ENCODE results near the gene PLEKHM3.

Gene PLEKHM3

DNA sequence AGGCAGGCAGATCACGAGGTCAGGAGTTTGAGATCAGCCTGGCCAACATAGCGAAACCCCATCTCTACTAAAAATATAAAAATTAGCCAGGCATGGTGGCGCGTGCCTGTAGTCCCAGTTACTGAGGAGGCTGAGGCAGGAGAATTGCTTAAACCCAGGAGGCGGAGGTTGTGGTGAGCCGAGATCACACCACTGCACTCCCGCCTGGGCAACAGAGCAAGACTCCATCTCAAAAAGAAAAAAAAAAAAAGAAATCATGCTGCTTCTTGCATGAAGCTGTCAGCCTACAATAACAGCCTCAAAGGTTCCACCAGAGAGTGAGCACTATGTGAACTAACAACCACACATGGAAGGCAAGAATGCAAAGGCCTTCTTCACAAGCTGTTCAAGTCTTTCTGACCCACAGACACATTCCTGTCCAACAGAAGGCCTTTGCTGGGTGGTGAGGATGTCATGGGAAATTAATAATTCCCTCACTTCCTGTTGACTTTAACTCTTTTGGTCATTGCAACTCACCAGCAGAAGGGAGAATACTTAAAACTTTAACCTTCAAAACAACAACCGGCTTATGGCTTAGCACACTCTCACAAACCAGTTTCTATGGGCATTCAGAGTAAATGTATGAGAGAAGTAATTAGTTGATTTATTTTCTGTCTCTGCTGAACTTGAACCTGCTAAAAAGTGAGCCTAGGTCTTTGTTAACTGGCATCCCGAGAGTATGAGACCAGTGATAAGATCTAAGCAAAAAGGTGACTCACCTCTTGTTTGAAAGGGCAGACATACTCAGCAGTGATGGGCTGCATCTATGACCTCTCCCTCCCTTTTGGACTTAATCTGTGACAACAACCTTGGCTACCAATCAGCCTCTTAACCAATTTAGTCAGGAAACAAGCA lies 11.8 kb downstream of the PLEKHM3 start (continued):
- no peak for TF ChIP-seq ZSCAN16 (tag by site-specific recombination; IDR thresholded peaks at IDR 0.05)
- no peak for TF ChIP-seq ZNF544 (tag by site-specific recombination; IDR thresholded peaks at IDR 0.05)
- no peak for TF ChIP-seq ZNF132 (tag by site-specific recombination; IDR thresholded peaks at IDR 0.05; ENCODE audit: borderline replicate concordance)
- no peak for TF ChIP-seq KLF7 (tag by site-specific recombination; IDR thresholded peaks at IDR 0.05; ENCODE audit: borderline replicate concordance)
- TF ChIP-seq, protein P1, sequence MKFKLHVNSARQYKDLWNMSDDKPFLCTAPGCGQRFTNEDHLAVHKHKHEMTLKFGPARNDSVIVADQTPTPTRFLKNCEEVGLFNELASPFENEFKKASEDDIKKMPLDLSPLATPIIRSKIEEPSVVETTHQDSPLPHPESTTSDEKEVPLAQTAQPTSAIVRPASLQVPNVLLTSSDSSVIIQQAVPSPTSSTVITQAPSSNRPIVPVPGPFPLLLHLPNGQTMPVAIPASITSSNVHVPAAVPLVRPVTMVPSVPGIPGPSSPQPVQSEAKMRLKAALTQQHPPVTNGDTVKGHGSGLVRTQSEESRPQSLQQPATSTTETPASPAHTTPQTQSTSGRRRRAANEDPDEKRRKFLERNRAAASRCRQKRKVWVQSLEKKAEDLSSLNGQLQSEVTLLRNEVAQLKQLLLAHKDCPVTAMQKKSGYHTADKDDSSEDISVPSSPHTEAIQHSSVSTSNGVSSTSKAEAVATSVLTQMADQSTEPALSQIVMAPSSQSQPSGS (tag by site-specific recombination; IDR thresholded peaks at IDR 0.05; ENCODE audit: low read depth) = no peak
- no peak for TF ChIP-seq ZNF747 (tag by site-specific recombination; IDR thresholded peaks at IDR 0.05)
- no peak for TF ChIP-seq ZNF785 (tag by site-specific recombination; IDR thresholded peaks at IDR 0.05)
- TF ChIP-seq ZNF19 (tag by site-specific recombination; IDR thresholded peaks at IDR 0.05; ENCODE audit: low read depth) = no peak
- no peak for TF ChIP-seq ZNF211 (tag by site-specific recombination; IDR thresholded peaks at IDR 0.05; ENCODE audit: low read depth)
- no peak for TF ChIP-seq ZNF626 (tag by site-specific recombination; IDR thresholded peaks at IDR 0.05)
- TF ChIP-seq, protein P2, sequence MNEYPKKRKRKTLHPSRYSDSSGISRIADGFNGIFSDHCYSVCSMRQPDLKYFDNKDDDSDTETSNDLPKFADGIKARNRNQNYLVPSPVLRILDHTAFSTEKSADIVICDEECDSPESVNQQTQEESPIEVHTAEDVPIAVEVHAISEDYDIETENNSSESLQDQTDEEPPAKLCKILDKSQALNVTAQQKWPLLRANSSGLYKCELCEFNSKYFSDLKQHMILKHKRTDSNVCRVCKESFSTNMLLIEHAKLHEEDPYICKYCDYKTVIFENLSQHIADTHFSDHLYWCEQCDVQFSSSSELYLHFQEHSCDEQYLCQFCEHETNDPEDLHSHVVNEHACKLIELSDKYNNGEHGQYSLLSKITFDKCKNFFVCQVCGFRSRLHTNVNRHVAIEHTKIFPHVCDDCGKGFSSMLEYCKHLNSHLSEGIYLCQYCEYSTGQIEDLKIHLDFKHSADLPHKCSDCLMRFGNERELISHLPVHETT (tag by site-specific recombination; IDR thresholded peaks at IDR 0.05) = no peak
- TF ChIP-seq, protein P3, sequence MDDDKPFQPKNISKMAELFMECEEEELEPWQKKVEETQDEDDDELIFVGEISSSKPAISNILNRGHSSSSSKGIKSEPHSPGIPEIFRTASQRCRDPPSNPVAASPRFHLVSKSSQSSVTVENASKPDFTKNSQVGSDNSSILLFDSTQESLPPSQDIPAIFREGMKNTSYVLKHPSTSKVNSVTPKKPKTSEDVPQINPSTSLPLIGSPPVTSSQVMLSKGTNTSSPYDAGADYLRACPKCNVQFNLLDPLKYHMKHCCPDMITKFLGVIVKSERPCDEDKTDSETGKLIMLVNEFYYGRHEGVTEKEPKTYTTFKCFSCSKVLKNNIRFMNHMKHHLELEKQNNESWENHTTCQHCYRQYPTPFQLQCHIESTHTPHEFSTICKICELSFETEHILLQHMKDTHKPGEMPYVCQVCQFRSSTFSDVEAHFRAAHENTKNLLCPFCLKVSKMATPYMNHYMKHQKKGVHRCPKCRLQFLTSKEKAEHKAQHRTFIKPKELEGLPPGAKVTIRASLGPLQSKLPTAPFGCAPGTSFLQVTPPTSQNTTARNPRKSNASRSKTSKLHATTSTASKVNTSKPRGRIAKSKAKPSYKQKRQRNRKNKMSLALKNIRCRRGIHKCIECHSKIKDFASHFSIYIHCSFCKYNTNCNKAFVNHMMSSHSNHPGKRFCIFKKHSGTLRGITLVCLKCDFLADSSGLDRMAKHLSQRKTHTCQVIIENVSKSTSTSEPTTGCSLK (tag by site-specific recombination; IDR thresholded peaks at IDR 0.05) = no peak
- TF ChIP-seq ZNF221 (tag by site-specific recombination; IDR thresholded peaks at IDR 0.05; ENCODE audit: borderline replicate concordance) = no peak
- TF ChIP-seq, protein P4, sequence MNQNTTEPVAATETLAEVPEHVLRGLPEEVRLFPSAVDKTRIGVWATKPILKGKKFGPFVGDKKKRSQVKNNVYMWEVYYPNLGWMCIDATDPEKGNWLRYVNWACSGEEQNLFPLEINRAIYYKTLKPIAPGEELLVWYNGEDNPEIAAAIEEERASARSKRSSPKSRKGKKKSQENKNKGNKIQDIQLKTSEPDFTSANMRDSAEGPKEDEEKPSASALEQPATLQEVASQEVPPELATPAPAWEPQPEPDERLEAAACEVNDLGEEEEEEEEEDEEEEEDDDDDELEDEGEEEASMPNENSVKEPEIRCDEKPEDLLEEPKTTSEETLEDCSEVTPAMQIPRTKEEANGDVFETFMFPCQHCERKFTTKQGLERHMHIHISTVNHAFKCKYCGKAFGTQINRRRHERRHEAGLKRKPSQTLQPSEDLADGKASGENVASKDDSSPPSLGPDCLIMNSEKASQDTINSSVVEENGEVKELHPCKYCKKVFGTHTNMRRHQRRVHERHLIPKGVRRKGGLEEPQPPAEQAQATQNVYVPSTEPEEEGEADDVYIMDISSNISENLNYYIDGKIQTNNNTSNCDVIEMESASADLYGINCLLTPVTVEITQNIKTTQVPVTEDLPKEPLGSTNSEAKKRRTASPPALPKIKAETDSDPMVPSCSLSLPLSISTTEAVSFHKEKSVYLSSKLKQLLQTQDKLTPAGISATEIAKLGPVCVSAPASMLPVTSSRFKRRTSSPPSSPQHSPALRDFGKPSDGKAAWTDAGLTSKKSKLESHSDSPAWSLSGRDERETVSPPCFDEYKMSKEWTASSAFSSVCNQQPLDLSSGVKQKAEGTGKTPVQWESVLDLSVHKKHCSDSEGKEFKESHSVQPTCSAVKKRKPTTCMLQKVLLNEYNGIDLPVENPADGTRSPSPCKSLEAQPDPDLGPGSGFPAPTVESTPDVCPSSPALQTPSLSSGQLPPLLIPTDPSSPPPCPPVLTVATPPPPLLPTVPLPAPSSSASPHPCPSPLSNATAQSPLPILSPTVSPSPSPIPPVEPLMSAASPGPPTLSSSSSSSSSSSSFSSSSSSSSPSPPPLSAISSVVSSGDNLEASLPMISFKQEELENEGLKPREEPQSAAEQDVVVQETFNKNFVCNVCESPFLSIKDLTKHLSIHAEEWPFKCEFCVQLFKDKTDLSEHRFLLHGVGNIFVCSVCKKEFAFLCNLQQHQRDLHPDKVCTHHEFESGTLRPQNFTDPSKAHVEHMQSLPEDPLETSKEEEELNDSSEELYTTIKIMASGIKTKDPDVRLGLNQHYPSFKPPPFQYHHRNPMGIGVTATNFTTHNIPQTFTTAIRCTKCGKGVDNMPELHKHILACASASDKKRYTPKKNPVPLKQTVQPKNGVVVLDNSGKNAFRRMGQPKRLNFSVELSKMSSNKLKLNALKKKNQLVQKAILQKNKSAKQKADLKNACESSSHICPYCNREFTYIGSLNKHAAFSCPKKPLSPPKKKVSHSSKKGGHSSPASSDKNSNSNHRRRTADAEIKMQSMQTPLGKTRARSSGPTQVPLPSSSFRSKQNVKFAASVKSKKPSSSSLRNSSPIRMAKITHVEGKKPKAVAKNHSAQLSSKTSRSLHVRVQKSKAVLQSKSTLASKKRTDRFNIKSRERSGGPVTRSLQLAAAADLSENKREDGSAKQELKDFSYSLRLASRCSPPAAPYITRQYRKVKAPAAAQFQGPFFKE (tag by site-specific recombination; IDR thresholded peaks at IDR 0.05; ENCODE audit: borderline replicate concordance) = no peak
- TF ChIP-seq ZNF202 (tag by site-specific recombination; IDR thresholded peaks at IDR 0.05; ENCODE audit: borderline replicate concordance) = no peak
- TF ChIP-seq ZNF10 (tag by site-specific recombination; IDR thresholded peaks at IDR 0.05) = no peak
- TF ChIP-seq ZNF791 (tag by site-specific recombination; IDR thresholded peaks at IDR 0.05) = no peak
- TF ChIP-seq BCL11B (tag by site-specific recombination; IDR thresholded peaks at IDR 0.05; ENCODE audit: low read depth) = no peak
- TF ChIP-seq ZNF600 (tag by site-specific recombination; IDR thresholded peaks at IDR 0.05) = no peak
- TF ChIP-seq, protein P5, sequence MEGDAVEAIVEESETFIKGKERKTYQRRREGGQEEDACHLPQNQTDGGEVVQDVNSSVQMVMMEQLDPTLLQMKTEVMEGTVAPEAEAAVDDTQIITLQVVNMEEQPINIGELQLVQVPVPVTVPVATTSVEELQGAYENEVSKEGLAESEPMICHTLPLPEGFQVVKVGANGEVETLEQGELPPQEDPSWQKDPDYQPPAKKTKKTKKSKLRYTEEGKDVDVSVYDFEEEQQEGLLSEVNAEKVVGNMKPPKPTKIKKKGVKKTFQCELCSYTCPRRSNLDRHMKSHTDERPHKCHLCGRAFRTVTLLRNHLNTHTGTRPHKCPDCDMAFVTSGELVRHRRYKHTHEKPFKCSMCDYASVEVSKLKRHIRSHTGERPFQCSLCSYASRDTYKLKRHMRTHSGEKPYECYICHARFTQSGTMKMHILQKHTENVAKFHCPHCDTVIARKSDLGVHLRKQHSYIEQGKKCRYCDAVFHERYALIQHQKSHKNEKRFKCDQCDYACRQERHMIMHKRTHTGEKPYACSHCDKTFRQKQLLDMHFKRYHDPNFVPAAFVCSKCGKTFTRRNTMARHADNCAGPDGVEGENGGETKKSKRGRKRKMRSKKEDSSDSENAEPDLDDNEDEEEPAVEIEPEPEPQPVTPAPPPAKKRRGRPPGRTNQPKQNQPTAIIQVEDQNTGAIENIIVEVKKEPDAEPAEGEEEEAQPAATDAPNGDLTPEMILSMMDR (tag by site-specific recombination; IDR thresholded peaks at IDR 0.05) = no peak
- no peak for TF ChIP-seq ZNF394 (tag by site-specific recombination; IDR thresholded peaks at IDR 0.05; ENCODE audit: borderline replicate concordance)
- TF ChIP-seq ZNF629 (tag by site-specific recombination; IDR thresholded peaks at IDR 0.05) = peak; percentile 37; the same call in 1 of the 2 replicates
- TF ChIP-seq ZNF121 (tag by site-specific recombination; IDR thresholded peaks at IDR 0.05) = 0 out of 2 replicates have a peak, but pooled peaks have one; percentile 63
- no peak for TF ChIP-seq ZNF23 (tag by site-specific recombination; IDR thresholded peaks at IDR 0.05; ENCODE audit: borderline replicate concordance)
- TF ChIP-seq, protein P6, sequence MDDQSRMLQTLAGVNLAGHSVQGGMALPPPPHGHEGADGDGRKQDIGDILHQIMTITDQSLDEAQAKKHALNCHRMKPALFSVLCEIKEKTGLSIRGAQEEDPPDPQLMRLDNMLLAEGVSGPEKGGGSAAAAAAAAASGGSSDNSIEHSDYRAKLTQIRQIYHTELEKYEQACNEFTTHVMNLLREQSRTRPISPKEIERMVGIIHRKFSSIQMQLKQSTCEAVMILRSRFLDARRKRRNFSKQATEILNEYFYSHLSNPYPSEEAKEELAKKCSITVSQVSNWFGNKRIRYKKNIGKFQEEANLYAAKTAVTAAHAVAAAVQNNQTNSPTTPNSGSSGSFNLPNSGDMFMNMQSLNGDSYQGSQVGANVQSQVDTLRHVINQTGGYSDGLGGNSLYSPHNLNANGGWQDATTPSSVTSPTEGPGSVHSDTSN (CRISPR knock-in tag; IDR thresholded peaks at IDR 0.05) = no peak
